ENCODE measurements around the gene TMEM156.

DNA sequence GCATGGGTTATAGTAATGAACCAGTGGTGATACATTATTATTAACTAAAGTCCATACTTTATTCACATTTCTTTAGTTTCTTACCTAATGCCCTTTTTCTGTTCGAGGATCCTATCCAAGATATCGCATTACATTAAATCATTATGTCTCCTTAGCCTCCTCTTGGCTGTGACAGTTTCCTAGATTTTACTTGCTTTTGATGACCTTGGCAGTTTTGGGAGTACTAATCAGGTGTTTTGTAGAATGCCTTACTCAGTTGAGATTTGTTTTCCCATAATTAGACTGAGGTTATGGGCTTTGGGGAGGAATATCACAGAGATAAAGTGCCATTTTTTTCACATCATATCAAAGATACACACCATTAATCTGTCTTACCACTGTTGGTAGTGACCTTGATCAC is 34.8 kb upstream of the TMEM156 start:
- TF ChIP-seq, protein P1, sequence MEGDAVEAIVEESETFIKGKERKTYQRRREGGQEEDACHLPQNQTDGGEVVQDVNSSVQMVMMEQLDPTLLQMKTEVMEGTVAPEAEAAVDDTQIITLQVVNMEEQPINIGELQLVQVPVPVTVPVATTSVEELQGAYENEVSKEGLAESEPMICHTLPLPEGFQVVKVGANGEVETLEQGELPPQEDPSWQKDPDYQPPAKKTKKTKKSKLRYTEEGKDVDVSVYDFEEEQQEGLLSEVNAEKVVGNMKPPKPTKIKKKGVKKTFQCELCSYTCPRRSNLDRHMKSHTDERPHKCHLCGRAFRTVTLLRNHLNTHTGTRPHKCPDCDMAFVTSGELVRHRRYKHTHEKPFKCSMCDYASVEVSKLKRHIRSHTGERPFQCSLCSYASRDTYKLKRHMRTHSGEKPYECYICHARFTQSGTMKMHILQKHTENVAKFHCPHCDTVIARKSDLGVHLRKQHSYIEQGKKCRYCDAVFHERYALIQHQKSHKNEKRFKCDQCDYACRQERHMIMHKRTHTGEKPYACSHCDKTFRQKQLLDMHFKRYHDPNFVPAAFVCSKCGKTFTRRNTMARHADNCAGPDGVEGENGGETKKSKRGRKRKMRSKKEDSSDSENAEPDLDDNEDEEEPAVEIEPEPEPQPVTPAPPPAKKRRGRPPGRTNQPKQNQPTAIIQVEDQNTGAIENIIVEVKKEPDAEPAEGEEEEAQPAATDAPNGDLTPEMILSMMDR (IDR thresholded peaks at IDR 0.05): no peak
- TF ChIP-seq EZH2 (IDR thresholded peaks at IDR 0.05): no peak
